ENCODE measurements around the gene UGGT2. TPM values are rescaled to one million over a fixed set of nuclear protein-coding genes. Genes with fewer than 3 reads are reported as not detected.
"Not testable (repeated sequence)": the region's sequence is repeated elsewhere in the genome, so short reads cannot be mapped to it uniquely, and the experiment has no call there.

Gene UGGT2
- total RNA-seq, 1 experiment from 2014 or later, result 36.9 TPM

DNA sequence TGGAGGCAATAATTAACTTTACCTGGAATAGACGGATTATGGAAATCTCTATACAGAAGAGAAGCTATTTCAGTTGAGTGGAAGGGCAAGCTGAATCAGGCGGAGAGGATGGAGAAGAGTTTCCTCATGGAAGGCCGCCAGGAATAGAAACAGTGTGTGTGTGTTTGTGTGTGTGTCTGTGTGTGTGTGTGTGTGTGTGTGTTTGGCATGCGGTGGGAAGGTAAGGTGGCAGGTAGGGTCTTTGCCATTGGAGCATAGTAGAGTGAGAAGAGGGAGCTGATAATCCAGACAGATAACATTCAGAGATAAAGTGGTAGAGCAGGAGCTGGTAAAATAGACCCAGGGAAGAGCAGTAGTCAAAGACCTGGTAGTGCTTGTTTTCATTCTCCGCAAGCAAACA, 27.5 kb upstream of the UGGT2 start:
- Histone ChIP-seq H3K4me3 (no peak overlapping the region), H3K27ac (no peak overlapping the region), H3K27me3 (replicated peaks) (peaks cover 83% of the 10 kb centered on the region), H3K4me1 (replicated peaks) (no peaks in the 10 kb centered on the region), H3K36me3 (no peaks in the 10 kb centered on the region), H3K9me3 (replicated peaks) (0 out of 2 replicates have a peak, but pooled peaks cover 4% of the 10 kb centered on the region)
- no peak for DNase-seq (ENCODE audit: low read depth in 1 of 2, low spot score in 2 of 2)

DNA sequence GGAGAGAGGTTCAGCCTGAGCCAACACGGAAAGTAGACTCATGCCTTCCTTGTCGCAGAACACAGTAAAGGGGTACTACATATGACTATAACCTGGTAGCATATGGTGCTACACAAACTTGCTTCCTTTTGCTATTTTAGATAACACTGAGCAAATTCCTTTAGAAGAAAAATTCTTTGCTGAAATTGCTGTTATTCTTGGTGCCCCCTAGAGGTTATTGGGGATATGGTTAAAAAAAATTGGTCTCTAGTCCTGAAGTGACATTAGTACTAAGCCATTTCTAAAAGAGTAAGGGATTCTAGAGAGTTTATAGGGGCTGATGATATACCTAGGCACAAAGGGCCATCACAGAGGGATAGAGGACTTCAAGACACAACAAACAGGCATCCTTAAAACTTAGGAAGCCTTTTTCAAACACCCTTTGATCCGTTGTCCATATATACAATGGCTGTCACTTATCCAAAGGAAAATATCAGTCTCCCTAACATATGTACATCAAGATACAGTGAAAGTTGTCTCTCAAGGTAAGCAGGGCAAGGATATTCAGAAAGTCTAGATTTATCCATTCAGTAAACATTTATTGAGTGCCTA, 22.8 kb upstream of the UGGT2 start:
- Histone ChIP-seq H3K27me3 (replicated peaks) (peaks cover 83% of the 10 kb centered on the region), H3K4me1 (replicated peaks) (no peaks in the 10 kb centered on the region), H3K36me3 (no peaks in the 10 kb centered on the region), H3K4me3 (no peak overlapping the region), H3K27ac (no peak overlapping the region), H3K9me3 (replicated peaks) (peaks cover 4% of the 10 kb centered on the region; the same call in 1 of the 2 replicates)
- DNase-seq (ENCODE audit: low read depth in 1 of 2, low spot score in 2 of 2), result peak in 1 of 2 experiments; percentile 64

DNA sequence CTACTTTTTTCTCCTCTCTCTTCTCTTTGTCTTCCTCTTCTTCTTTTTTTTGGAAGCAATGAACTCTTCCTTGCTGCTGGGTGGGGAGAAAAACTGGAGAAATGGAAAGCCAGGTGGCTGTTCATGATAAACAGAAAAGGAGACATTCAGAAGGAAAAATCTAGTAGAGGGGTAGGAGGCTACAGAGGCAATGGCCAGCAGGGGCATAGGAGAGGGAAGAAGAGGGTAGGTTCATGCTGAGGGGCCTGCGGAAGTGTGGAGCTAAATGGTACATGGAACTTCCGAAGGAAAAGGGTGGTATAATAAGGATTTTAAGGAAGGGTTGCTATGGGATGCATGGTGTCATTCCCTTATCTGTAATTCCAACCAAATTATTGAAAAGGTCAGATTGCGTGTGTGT, 19.2 kb upstream of the UGGT2 start:
- Histone ChIP-seq H3K9me3 (replicated peaks) (peaks cover 7% of the 10 kb centered on the region; the same call in 1 of the 2 replicates), H3K27ac (no peak overlapping the region), H3K27me3 (replicated peaks) (peaks cover 69% of the 10 kb centered on the region), H3K4me1 (replicated peaks) (no peaks in the 10 kb centered on the region), H3K4me3 (no peak overlapping the region), H3K36me3 (no peaks in the 10 kb centered on the region)
- no peak for DNase-seq (ENCODE audit: low read depth in 1 of 2, low spot score in 2 of 2)

DNA sequence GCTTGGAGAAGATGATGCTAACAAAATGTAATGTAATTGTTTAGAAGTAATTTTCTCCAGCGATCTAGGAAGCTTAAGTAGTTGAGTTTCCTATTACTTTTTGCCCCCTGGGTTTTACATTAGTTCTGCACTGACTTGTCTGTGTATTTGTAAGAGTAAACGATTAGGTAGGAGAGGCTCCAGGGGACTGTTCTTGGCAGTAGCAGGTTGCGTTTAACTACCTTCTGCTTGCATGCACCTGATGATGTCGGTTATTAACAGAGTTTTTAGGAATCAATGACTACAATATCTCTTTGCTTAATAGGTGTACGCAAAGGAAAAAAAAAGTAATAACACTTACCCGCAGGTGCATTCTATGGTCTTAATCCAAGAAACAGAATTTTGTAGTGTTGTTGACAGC, 18.3 kb upstream of the UGGT2 start:
- no peaks in the 10 kb centered on the region for H3K36me3 ChIP-seq
- no peak overlapping the region for H3K4me3 ChIP-seq
- DNase-seq (ENCODE audit: low read depth in 1 of 2, low spot score in 2 of 2), result no peak
- peaks cover 62% of the 10 kb centered on the region for H3K27me3 ChIP-seq (replicated peaks)
- no peak overlapping the region for H3K27ac ChIP-seq
- H3K9me3 ChIP-seq (replicated peaks), result peaks cover 7% of the 10 kb centered on the region; the same call in 1 of the 2 replicates
- H3K4me1 ChIP-seq (replicated peaks), result no peaks in the 10 kb centered on the region

DNA sequence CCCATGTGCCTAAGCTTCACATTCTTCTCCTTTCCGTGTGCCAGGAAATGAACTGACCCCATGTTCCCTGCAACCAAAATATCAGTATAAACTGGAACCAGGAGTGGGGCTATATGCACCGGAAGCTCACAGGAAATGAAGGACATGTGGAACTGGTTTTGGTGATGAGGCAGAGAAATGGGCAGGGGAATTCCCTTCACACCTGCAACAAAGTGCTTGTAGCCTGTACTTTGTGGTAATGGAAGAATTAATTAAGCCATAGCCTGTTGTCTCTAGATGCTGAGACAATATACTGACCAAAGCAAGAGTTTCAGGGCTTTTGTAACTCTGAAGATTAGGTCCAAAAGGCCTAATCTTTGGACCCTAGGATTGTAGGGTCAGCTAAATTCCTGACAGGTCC, 15.5 kb upstream of the UGGT2 start:
- DNase-seq (ENCODE audit: low read depth in 1 of 2, low spot score in 2 of 2), result no peak
- Histone ChIP-seq H3K9me3 (replicated peaks) (peaks cover 4% of the 10 kb centered on the region; the same call in 1 of the 2 replicates), H3K27me3 (replicated peaks) (peaks cover 72% of the 10 kb centered on the region), H3K4me1 (replicated peaks) (no peaks in the 10 kb centered on the region), H3K4me3 (no peak overlapping the region), H3K36me3 (no peaks in the 10 kb centered on the region), H3K27ac (no peak overlapping the region)

DNA sequence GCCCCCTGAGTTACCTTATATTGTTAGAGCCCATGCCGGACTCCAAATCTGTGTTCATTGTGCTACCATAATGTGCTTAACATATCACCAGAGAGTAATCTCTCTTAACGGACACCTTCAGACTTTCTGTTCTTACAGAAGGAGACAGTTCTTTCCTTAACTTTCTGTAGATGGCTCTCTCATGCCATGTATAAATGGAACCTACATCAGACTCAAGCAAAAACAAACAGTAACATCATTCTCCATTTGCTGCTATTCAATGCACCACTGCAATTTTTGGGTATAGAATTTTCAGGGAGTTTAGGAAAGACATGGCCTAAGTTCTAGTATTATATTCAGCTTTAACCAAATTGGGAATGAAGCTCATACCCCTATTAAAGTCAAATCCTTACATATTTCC, 12.6 kb upstream of the UGGT2 start:
- no peak for DNase-seq (ENCODE audit: low read depth in 1 of 2, low spot score in 2 of 2)
- no peaks in the 10 kb centered on the region for H3K4me1 ChIP-seq (replicated peaks)
- H3K4me3 ChIP-seq, result no peak overlapping the region
- no peak overlapping the region for H3K27ac ChIP-seq
- H3K9me3 ChIP-seq (replicated peaks), result 0 out of 2 replicates have a peak, but pooled peaks cover 3% of the 10 kb centered on the region
- H3K27me3 ChIP-seq (replicated peaks), result peaks cover 73% of the 10 kb centered on the region
- no peaks in the 10 kb centered on the region for H3K36me3 ChIP-seq

DNA sequence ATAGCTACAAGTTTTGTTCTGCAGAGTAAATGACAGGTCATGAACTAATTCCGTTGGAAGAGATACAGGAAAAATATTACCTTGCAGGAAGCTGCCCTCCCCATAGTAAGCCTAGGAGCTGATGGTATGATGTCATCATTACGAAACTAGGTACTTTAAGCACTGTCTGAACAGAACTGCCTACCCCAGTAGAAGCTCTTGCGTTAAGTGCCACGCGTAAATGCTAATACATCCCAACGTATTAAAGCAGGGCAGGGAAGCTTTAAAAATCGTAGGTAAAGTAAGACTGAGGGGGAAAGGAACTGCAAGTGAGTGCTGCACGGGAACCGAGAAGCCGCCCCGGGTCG, 572 bp downstream of the UGGT2 start:
- no peaks in the 10 kb centered on the region for H3K9me3 ChIP-seq (replicated peaks)
- H3K27ac ChIP-seq, result peak overlapping the region; percentile 66
- peaks cover 15% of the 10 kb centered on the region for H3K27me3 ChIP-seq (replicated peaks)
- peaks cover 14% of the 10 kb centered on the region for H3K4me1 ChIP-seq (replicated peaks)
- H3K4me3 ChIP-seq, result peak overlapping the region; percentile 89
- H3K36me3 ChIP-seq, result peaks cover 10% of the 10 kb centered on the region
- DNase-seq (ENCODE audit: low read depth in 1 of 2, low spot score in 2 of 2), result no peak

DNA sequence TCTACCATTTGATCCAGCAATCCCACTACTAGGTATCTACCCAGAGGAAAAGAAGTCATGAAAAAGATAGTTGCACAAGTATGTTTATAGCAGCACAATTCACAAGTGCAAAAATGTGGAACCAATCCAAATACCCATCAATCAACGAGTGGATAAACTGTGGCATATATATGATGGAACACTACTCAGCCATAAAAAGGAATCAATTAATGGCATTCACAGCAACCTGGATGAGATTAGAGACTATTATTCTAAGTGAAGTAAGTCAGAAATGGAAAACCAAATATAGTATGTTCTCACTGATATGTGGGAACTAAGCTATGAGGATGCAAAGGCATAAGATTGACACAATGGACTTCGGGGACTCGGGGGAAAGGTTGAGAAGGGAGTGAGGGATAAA, 1.3 kb downstream of the UGGT2 start:
- peaks cover 12% of the 10 kb centered on the region for H3K27me3 ChIP-seq (replicated peaks)
- H3K36me3 ChIP-seq, result peaks cover 11% of the 10 kb centered on the region
- H3K27ac ChIP-seq; DNase-seq (ENCODE audit: low read depth in 1 of 2, low spot score in 2 of 2); H3K9me3 ChIP-seq (replicated peaks): not testable (repeated sequence)
- H3K4me3 ChIP-seq, result peak overlapping the region; percentile 89
- peaks cover 14% of the 10 kb centered on the region for H3K4me1 ChIP-seq (replicated peaks)

DNA sequence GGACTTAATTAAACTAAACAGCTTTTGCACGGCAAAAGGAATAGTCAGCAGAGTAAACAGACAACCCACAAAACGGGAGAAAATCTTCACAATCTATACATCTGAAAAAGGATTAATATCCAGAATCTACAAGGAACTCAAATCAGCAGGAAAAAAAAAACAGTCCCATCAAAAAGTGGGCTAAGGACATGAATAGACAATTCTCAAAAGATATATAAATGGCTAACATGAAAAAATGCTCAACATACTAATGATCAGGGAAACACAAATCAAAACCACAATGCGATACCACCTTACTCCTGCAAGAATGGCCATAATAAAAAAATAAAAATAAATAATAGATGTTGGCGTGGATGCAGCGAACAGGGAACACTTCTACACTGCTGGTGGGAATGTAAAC, 1.7 kb downstream of the UGGT2 start:
- H3K27me3 ChIP-seq (replicated peaks), result peaks cover 12% of the 10 kb centered on the region
- DNase-seq (ENCODE audit: low read depth in 1 of 2, low spot score in 2 of 2); H3K27ac ChIP-seq; H3K9me3 ChIP-seq (replicated peaks); H3K4me3 ChIP-seq: not testable (repeated sequence)
- peaks cover 14% of the 10 kb centered on the region for H3K4me1 ChIP-seq (replicated peaks)
- peaks cover 16% of the 10 kb centered on the region for H3K36me3 ChIP-seq

DNA sequence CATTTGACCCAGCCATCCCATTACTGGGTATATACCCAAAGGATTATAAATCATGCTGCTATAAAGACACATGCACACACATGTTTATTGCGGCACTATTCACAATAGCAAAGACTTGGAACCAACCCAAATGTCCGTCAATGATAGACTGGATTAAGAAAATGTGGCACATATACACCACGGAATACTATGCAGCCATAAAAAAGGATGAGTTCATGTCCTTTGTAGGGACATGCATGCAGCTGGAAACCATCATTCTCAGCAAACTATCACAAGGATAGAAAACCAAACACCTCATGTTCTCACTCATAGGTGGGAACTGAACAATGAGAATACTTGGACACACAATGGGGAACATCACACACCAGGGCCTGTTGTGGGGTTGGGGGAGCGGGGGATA, 2.2 kb downstream of the UGGT2 start:
- H3K27ac ChIP-seq; DNase-seq (ENCODE audit: low read depth in 1 of 2, low spot score in 2 of 2); H3K9me3 ChIP-seq (replicated peaks); H3K4me3 ChIP-seq: not testable (repeated sequence)
- H3K27me3 ChIP-seq (replicated peaks), result peaks cover 12% of the 10 kb centered on the region
- peaks cover 14% of the 10 kb centered on the region for H3K4me1 ChIP-seq (replicated peaks)
- peaks cover 21% of the 10 kb centered on the region for H3K36me3 ChIP-seq

DNA sequence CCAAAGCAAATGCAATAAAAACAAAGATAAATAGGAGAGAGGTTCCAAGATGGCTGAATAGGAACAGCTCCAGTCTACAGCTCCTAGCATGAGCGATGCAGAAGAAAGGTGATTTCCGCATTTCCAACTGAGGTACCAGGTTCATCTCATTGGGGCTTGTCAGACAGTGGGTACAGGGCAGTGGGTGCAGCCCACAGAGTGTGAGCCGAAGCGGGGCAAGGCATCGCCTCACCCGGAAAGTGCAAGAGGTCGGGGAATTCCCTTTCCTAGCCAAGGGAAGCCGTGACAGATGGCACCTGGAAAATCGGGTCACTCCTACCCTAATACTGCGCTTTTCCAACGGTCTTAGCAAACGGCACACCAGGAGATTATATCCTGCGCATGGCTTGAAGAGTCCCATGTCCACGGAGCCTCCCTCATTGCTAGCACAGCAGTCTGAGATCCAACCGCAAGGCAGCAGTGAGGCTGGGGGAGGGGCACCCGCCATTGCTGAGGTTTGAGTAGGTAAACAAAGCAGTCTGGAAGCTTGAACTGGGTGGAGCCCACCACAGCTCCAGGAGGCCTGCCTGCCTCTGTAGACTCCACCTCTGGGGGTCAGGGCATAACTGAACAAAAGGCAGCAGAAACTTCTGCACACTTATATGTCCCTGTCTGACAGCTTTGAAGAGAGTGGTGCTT, 6.6 kb downstream of the UGGT2 start:
- H3K4me1 ChIP-seq (replicated peaks); H3K4me3 ChIP-seq; H3K9me3 ChIP-seq (replicated peaks); H3K27me3 ChIP-seq (replicated peaks); H3K27ac ChIP-seq: not testable (repeated sequence)
- peak in 1 of 2 experiments; percentile 55 for DNase-seq (ENCODE audit: low read depth in 1 of 2, low spot score in 2 of 2)
- H3K36me3 ChIP-seq, result peaks cover 15% of the 10 kb centered on the region

DNA sequence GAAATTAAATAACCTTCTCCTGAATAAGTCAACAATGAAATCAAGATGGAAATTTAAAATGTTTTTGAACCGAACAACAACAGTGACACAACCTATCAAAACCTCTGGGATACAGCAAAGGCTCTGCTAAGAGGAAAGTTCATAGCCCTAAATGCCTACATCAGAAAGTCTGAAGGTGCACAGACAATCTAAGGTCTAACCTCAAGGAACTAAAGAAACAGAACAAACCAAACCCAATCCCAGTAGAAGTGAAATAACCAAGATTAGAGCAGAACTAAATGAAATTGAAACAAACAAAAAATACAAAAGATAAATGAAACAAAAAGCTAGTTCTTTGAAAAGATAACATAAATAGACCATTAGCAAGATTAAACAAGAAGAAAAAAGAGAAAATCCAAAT, 9.0 kb downstream of the UGGT2 start:
- Histone ChIP-seq H3K9me3 (replicated peaks) (peaks cover 6% of the 10 kb centered on the region), H3K4me3 (no peak overlapping the region), H3K36me3 (peaks cover 23% of the 10 kb centered on the region), H3K4me1 (replicated peaks) (no peaks in the 10 kb centered on the region), H3K27ac (no peak overlapping the region), H3K27me3 (replicated peaks) (no peaks in the 10 kb centered on the region)
- no peak for DNase-seq (ENCODE audit: low read depth in 1 of 2, low spot score in 2 of 2)

DNA sequence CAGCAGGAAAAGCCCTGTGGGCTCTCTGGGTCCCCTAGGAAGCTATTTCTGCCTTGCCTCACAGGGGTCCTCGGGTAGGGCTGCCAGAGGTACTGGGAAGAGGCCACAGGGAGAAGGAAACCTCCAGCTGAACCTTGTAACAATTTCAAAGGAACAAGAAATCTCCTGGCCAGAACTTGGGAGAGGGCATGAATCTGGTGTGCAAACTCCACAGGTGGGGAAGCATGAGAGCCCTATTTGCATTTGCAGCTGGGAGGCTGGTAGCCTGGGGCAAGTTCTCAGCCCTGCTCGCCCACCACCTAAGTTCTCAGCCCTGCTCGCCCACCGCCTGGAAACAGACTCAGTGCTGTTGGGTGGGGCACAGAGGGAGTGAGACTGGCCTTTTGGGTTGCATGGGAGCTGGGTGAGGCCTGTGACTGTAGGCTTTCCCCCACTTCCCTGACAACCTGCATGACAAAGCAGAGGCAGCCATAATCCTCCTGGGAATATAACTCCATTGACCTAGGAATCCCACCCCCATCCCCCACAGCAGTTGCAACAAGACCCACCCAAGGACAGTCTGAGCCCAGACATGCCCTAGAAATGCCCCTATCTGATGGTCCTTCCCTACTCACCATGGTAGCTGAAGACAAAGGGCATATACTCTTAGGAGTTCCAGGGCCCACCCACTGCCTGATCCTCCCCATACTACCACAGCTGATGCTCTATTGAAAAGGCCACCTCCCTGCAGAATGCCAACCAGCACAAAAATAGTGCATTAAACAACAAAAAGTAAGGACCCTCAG, 11.7 kb downstream of the UGGT2 start:
- H3K4me1 ChIP-seq (replicated peaks), result no peaks in the 10 kb centered on the region
- H3K9me3 ChIP-seq (replicated peaks), result peaks cover 6% of the 10 kb centered on the region
- H3K4me3 ChIP-seq, result no peak overlapping the region
- DNase-seq (ENCODE audit: low read depth in 1 of 2, low spot score in 2 of 2), result no peak
- peaks cover 28% of the 10 kb centered on the region for H3K36me3 ChIP-seq
- H3K27me3 ChIP-seq (replicated peaks), result no peaks in the 10 kb centered on the region
- H3K27ac ChIP-seq, result no peak overlapping the region

DNA sequence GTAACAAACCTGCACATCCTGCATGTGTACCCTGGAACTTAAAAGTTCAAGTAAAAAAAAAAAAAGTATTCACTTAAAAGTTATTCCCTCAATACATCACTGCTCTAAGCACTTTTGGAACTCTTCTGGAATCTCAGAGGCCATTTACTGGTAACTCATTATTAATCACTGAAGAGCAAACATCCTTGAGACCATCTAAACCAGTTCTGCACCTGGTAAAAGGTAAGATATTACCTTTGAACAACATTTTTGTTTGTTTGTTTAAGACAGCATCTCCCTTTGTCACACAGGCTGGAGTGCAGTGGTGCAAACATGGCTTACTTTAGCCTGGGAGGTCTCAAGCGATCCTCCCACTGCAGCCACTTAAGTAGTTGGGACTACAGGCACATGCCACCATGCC, 16.7 kb downstream of the UGGT2 start:
- Histone ChIP-seq H3K27me3 (replicated peaks) (no peaks in the 10 kb centered on the region), H3K4me1 (replicated peaks) (no peaks in the 10 kb centered on the region), H3K4me3 (no peak overlapping the region), H3K36me3 (peaks cover 17% of the 10 kb centered on the region; the same call in 1 of the 2 replicates), H3K9me3 (replicated peaks) (no peaks in the 10 kb centered on the region), H3K27ac (no peak overlapping the region)
- peak in 1 of 2 experiments; percentile 14 for DNase-seq (ENCODE audit: low read depth in 1 of 2, low spot score in 2 of 2)

All from SJSA1 (cell line).